GM23338 (cell line): Measurements from ENCODE around the gene CACNA2D1. TPM values are rescaled to one million over a fixed set of nuclear protein-coding genes. Genes with fewer than 3 reads are reported as not detected.

ENCODE experiments used
- ATAC-seq: fragments of 200-7000 bp; cut with Tn5 transposase; 3 replicates; pipeline ENCODE4 v1.9.1; 2020
- DNase-seq: peaks from one replicate; pipeline ENCODE4 v3.0.0-alpha.2; 2015; ENCODE audit warnings: low spot score
- H2AFZ ChIP-seq: fragments of 200-600 bp; sonication (generic); 2 replicates; pipeline ENCODE4 v1.8.0; 2016; ENCODE audit warnings: antibody characterized with exemption, mild to moderate bottlenecking, moderate library complexity
- H3F3A ChIP-seq: fragments of 200-600 bp; sonication (generic); replicated peaks from 2 replicates; pipeline ENCODE4 v1.8.0; 2017; ENCODE audit warnings: antibody characterized with exemption, mixed run types, low read depth
- H3K27ac ChIP-seq: fragments of 200-600 bp; sonication (generic); 2 replicates; pipeline ENCODE4 v1.6.1; 2016; ENCODE audit warnings: low read depth
- H3K27me3 ChIP-seq: fragments of 200-600 bp; sonication (generic); 2 replicates; pipeline ENCODE4 v1.8.0; 2016; ENCODE audit warnings: mild to moderate bottlenecking, mixed run types, moderate library complexity; ENCODE audit not compliant: insufficient read depth
- H3K36me3 ChIP-seq: fragments of 200-600 bp; sonication (generic); 2 replicates; pipeline ENCODE4 v1.8.0; 2016; ENCODE audit warnings: mild to moderate bottlenecking; ENCODE audit not compliant: insufficient read depth
- H3K4me1 ChIP-seq: fragments of 200-600 bp; sonication (generic); 2 replicates; pipeline ENCODE4 v1.8.0; 2016; ENCODE audit warnings: mild to moderate bottlenecking, moderate library complexity; ENCODE audit not compliant: insufficient read depth
- H3K4me2 ChIP-seq: fragments of 200-600 bp; sonication (generic); 2 replicates; pipeline ENCODE4 v1.7.1; 2017; ENCODE audit warnings: mixed run types
- H3K4me3 ChIP-seq: fragments of 200-600 bp; sonication (generic); 2 replicates; pipeline ENCODE4 v1.6.1; 2016; ENCODE audit warnings: mixed run types
- H3K79me2 ChIP-seq: fragments of 200-600 bp; sonication (generic); replicated peaks from 2 replicates; pipeline ENCODE4 v1.8.0; 2017; ENCODE audit warnings: mild to moderate bottlenecking; ENCODE audit not compliant: insufficient read depth
- H3K9me2 ChIP-seq: fragments of 200-600 bp; sonication (generic); 2 replicates; pipeline ENCODE4 v1.8.0; 2017; ENCODE audit not compliant: insufficient read depth
- H4K20me1 ChIP-seq: fragments of 200-600 bp; sonication (generic); replicated peaks from 2 replicates; pipeline ENCODE4 v1.8.0; 2017; ENCODE audit warnings: mild to moderate bottlenecking; ENCODE audit not compliant: insufficient read depth
- H3K27ac Mint-ChIP-seq: 2 replicates; pipeline ENCODE4 v1.8.0; 2020; ENCODE audit warnings: inconsistent platforms, mild to moderate bottlenecking, moderate library complexity, mixed read lengths
- H3K27me3 Mint-ChIP-seq: 3 replicates; pipeline ENCODE4 v1.8.0; 2022; ENCODE audit warnings: low read depth, mild to moderate bottlenecking, moderate library complexity, mixed read lengths, inconsistent platforms; ENCODE audit not compliant: insufficient read depth, poor library complexity
- H3K36me3 Mint-ChIP-seq: 3 replicates; pipeline ENCODE4 v1.8.0; 2021; ENCODE audit warnings: low read depth, mild to moderate bottlenecking, inconsistent platforms, moderate library complexity, mixed read lengths
- H3K4me1 Mint-ChIP-seq: 3 replicates; pipeline ENCODE4 v1.8.0; 2020; ENCODE audit warnings: mild to moderate bottlenecking, inconsistent platforms, mixed read lengths
- H3K4me3 Mint-ChIP-seq: 3 replicates; pipeline ENCODE4 v1.8.0; 2021; ENCODE audit warnings: moderate library complexity, mild to moderate bottlenecking, inconsistent platforms, mixed read lengths
- H3K9me3 Mint-ChIP-seq: 3 replicates; pipeline ENCODE4 v1.8.0; 2020; ENCODE audit warnings: moderate library complexity, mild to moderate bottlenecking, inconsistent platforms, mixed read lengths
- CREB1 ChIP-seq: fragments of 250-450 bp; sonication (Bioruptor Pico); IDR thresholded peaks from 2 replicates; pipeline ENCODE4 v1.5.0; 2020; ENCODE audit warnings: low read depth, mild to moderate bottlenecking, moderate library complexity
- CTCF ChIP-seq, 2 experiments: fragments of 200-600 bp in 1 of 2; sonication (generic) in 1 of 2; conservative IDR thresholded peaks; 2 replicates each; pipeline versions ENCODE4 v1.5.1 to v1.6.1; 2016 to 2017; ENCODE audit warnings: antibody characterized with exemption in 2 of 2, low read depth in 2 of 2, mild to moderate bottlenecking in 2 of 2, moderate library complexity in 1 of 2
- ETS1 ChIP-seq: IDR thresholded peaks from 2 replicates; pipeline ENCODE4 v1.6.1; 2016; ENCODE audit warnings: antibody characterized with exemption
- EZH2 ChIP-seq: fragments of 200-600 bp; sonication (generic); IDR thresholded peaks from one replicate; pipeline ENCODE4 v1.8.0; 2017; ENCODE audit warnings: antibody characterized with exemption, mild to moderate bottlenecking, low read depth; ENCODE audit not compliant: unreplicated experiment
- EZH2phosphoT487 ChIP-seq: fragments of 200-600 bp; sonication (generic); IDR thresholded peaks from one replicate; pipeline ENCODE4 v1.8.1; 2018; ENCODE audit warnings: antibody characterized with exemption; ENCODE audit not compliant: unreplicated experiment
- JUNB ChIP-seq: IDR thresholded peaks from one replicate; pipeline ENCODE4 v1.6.1; 2016; ENCODE audit warnings: antibody characterized with exemption; ENCODE audit not compliant: unreplicated experiment
- NANOG ChIP-seq: IDR thresholded peaks from 2 replicates; pipeline ENCODE4 v1.6.1; 2016; ENCODE audit warnings: antibody characterized with exemption, borderline replicate concordance
- POLR2AphosphoS5 ChIP-seq: IDR thresholded peaks from 2 replicates; pipeline ENCODE4 v1.6.1; 2016; ENCODE audit warnings: antibody characterized with exemption, low read depth
- REST ChIP-seq: IDR thresholded peaks from one replicate; pipeline ENCODE4 v1.6.1; 2018; ENCODE audit warnings: antibody characterized with exemption; ENCODE audit not compliant: unreplicated experiment
- STAT1 ChIP-seq: IDR thresholded peaks from one replicate; pipeline ENCODE4 v1.6.1; 2016; ENCODE audit warnings: antibody characterized with exemption; ENCODE audit not compliant: unreplicated experiment
- ZNF114 ChIP-seq: fragments of 250-450 bp; sonication (Bioruptor Pico); IDR thresholded peaks from 2 replicates; pipeline ENCODE4 v1.5.0; 2020; ENCODE audit warnings: mild to moderate bottlenecking, moderate library complexity
- ZNF462 ChIP-seq: fragments of 250-450 bp; sonication (Bioruptor Pico); IDR thresholded peaks from 2 replicates; pipeline ENCODE4 v1.5.0; 2020; ENCODE audit warnings: mild to moderate bottlenecking, moderate library complexity
- polyA plus RNA-seq: library from polyadenylated mRNA; unstranded; fragments of >200 nt; fragmentation: Nextera tagmentation; extraction: Ambion mirVana; gene quantifications from 2 replicates; pipeline ENCODE4 v1.2.1, GENCODE V29; 2016
- total RNA-seq: library from RNA; depleted of rRNA; stranded (reverse); fragments of >200 nt; shearing (Covaris generic); gene quantifications from 2 replicates; pipeline ENCODE4 v1.2.3, GENCODE V29; 2014

The CACNA2D1 gene
- total and polyA plus RNA-seq, 2 experiments from 2014 or later: 7.0 to 20.4 TPM

GRCh38 chr7:82142263-82142864 lies 301.2 kb downstream of the CACNA2D1 start (continued):
- TF ChIP-seq ZNF462 (CRISPR knock-in tag): no peak

GRCh38 chr7:82141427-82141826 lies 302.1 kb downstream of the CACNA2D1 start:
- no peak for DNase-seq
- no peaks in the 10 kb centered on the region for H3K27me3 ChIP-seq
- no peak overlapping the region for H3K4me3 Mint-ChIP-seq
- TF ChIP-seq EZH2: no peak
- TF ChIP-seq ZNF114 (CRISPR knock-in tag): no peak
- TF ChIP-seq POLR2AphosphoS5: no peak
- no peak for TF ChIP-seq CTCF (conservative IDR thresholded peaks at IDR 0.05; ENCODE audit: low read depth in 2 of 2)
- no peak for TF ChIP-seq CREB1 (CRISPR knock-in tag)
- no peak for TF ChIP-seq STAT1
- no peak for TF ChIP-seq REST
- no peak for TF ChIP-seq JUNB
- TF ChIP-seq ETS1: no peak
- no peak for TF ChIP-seq NANOG
- no peak for TF ChIP-seq EZH2phosphoT487

More at GRCh38 chr7:82141427-82141826, 302.1 kb downstream of the CACNA2D1 start:
- Histone ChIP-seq H2AFZ (no peak overlapping the region), H3K4me2 (no peak overlapping the region), H3K79me2 (no peaks in the 10 kb centered on the region), H3K36me3 (no peaks in the 10 kb centered on the region), H3K27ac (no peak overlapping the region), H3F3A (no peaks in the 10 kb centered on the region), H4K20me1 (no peaks in the 10 kb centered on the region; the same call in 1 of the 2 replicates), H3K4me3 (no peak overlapping the region), H3K4me1 (no peaks in the 10 kb centered on the region), H3K9me2 (no peaks in the 10 kb centered on the region)
- Mint-ChIP-seq H3K4me1 (no peaks in the 10 kb centered on the region), H3K36me3 (no peaks in the 10 kb centered on the region), H3K27ac (no peak overlapping the region), H3K27me3 (no peaks in the 10 kb centered on the region), H3K9me3 (no peaks in the 10 kb centered on the region)
- no peak for ATAC-seq
